ENCODE data around the gene TAMALIN. TPM values are rescaled to one million over a fixed set of nuclear protein-coding genes. Genes with fewer than 3 reads are reported as not detected.

Gene TAMALIN
- polyA plus RNA-seq, 1 donor from 2014 or later, result 6.1 TPM

DNA sequence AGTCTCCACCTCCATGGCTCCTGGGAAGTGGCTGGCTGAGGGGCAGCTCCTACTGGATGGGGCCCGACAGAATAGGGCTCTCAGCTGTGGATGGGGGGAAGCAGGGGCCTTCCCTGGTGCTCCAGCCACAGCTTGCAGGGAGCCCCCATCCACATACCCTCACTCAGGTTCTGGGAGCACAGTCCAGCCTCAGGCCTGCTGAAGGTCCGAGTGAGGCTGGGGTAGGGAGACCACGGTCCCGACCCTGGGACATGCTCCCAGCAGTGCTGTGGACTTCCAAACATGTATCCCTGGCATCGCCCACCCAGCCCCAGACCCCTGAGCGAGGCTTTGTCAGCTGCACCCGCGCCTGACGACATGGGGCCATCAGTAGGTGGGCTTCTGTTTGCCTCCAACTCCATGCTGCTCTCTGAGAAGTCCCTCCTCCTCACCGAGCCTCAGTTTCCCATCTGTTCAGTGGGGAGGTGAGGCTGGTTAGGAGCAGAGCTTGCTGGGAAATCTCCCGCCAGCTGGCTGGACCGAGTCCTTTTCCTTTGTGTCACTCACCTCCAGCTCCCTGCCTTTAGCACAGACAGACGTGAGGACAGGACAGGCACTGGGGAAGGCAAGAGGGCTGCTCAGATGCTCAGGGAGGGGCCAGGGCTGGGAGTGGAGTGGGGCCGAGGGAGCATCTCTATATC, 53.9 kb downstream of the TAMALIN start:
- Histone ChIP-seq H2AFZ (ENCODE audit: low read depth, low read length) (no peak overlapping the region), H3F3A (ENCODE audit: insufficient read depth, low read length, poor library complexity, severe bottlenecking) (no peaks in the 10 kb centered on the region), H3K4me2 (ENCODE audit: low read length) (no peak overlapping the region), H3K9me2 (ENCODE audit: insufficient read depth, low read length) (no peaks in the 10 kb centered on the region), H3K27me3 (ENCODE audit: insufficient read depth, low read depth, low read length) (no peaks in the 10 kb centered on the region), H3K4me3 (ENCODE audit: low read length) (no peak overlapping the region), H3K9ac (ENCODE audit: low read length) (no peak overlapping the region), H4K20me1 (ENCODE audit: insufficient read depth) (no peaks in the 10 kb centered on the region), H3K36me3 (ENCODE audit: insufficient read depth, low read length) (no peaks in the 10 kb centered on the region), H3K79me2 (replicated peaks; ENCODE audit: insufficient read depth, low read length) (no peaks in the 10 kb centered on the region), H3K9me3 (ENCODE audit: low read length) (no peaks in the 10 kb centered on the region), H3K27ac (ENCODE audit: low read length) (no peak overlapping the region)
- no peak for TF ChIP-seq EZH2 (IDR thresholded peaks at IDR 0.05; ENCODE audit: borderline replicate concordance, insufficient read depth, low read length, poor library complexity, severe bottlenecking)
- TF ChIP-seq SMC3 (conservative IDR thresholded peaks at IDR 0.05; ENCODE audit: poor library complexity), result no peak
- TF ChIP-seq, protein P1, sequence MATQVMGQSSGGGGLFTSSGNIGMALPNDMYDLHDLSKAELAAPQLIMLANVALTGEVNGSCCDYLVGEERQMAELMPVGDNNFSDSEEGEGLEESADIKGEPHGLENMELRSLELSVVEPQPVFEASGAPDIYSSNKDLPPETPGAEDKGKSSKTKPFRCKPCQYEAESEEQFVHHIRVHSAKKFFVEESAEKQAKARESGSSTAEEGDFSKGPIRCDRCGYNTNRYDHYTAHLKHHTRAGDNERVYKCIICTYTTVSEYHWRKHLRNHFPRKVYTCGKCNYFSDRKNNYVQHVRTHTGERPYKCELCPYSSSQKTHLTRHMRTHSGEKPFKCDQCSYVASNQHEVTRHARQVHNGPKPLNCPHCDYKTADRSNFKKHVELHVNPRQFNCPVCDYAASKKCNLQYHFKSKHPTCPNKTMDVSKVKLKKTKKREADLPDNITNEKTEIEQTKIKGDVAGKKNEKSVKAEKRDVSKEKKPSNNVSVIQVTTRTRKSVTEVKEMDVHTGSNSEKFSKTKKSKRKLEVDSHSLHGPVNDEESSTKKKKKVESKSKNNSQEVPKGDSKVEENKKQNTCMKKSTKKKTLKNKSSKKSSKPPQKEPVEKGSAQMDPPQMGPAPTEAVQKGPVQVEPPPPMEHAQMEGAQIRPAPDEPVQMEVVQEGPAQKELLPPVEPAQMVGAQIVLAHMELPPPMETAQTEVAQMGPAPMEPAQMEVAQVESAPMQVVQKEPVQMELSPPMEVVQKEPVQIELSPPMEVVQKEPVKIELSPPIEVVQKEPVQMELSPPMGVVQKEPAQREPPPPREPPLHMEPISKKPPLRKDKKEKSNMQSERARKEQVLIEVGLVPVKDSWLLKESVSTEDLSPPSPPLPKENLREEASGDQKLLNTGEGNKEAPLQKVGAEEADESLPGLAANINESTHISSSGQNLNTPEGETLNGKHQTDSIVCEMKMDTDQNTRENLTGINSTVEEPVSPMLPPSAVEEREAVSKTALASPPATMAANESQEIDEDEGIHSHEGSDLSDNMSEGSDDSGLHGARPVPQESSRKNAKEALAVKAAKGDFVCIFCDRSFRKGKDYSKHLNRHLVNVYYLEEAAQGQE (IDR thresholded peaks at IDR 0.05; ENCODE audit: borderline replicate concordance), result no peak
- TF ChIP-seq MXI1 (conservative IDR thresholded peaks at IDR 0.05; ENCODE audit: poor library complexity, severe bottlenecking), result no peak
- TF ChIP-seq POLR2AphosphoS5 (IDR thresholded peaks at IDR 0.05), result no peak
- TF ChIP-seq, protein P2, sequence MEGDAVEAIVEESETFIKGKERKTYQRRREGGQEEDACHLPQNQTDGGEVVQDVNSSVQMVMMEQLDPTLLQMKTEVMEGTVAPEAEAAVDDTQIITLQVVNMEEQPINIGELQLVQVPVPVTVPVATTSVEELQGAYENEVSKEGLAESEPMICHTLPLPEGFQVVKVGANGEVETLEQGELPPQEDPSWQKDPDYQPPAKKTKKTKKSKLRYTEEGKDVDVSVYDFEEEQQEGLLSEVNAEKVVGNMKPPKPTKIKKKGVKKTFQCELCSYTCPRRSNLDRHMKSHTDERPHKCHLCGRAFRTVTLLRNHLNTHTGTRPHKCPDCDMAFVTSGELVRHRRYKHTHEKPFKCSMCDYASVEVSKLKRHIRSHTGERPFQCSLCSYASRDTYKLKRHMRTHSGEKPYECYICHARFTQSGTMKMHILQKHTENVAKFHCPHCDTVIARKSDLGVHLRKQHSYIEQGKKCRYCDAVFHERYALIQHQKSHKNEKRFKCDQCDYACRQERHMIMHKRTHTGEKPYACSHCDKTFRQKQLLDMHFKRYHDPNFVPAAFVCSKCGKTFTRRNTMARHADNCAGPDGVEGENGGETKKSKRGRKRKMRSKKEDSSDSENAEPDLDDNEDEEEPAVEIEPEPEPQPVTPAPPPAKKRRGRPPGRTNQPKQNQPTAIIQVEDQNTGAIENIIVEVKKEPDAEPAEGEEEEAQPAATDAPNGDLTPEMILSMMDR (IDR thresholded peaks at IDR 0.05; ENCODE audit: poor library complexity, severe bottlenecking), result no peak
- TF ChIP-seq EP300 (conservative IDR thresholded peaks at IDR 0.05; ENCODE audit: poor library complexity, severe bottlenecking), result no peak

DNA sequence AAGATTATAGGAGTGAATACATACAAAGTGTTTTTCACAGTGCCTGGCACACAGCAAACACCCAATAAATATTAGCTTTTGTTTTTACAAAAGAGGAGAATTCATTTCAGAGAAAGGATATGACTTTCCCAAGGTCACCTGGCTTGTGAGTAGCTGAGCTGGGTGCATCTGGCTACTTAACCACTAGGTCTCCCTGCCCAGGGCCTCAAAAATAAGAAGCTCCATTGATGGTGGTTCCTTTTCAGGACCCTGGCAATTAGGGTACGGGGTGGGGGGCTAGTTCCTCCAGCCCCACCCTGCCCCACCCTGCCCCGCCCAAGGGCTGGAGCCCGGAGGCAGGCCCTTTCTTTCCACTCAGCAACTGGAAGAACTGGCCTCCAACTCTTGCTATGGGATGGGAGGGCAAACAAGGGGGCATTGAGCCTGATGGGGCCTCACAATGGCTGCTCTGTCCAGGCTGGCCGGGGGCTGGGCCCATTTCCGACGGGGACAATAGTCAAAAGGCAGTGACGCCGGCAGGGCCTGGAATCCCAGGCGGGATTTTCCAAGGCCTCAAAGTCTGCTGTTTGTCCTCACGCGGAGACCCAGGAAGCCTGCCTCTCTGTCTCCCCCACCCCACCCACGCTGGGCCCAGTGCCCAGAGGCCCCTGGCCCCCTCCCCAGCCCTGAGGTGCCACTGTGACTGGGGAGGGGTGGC, 54.9 kb downstream of the TAMALIN start:
- no peak overlapping the region for H3K9ac ChIP-seq (ENCODE audit: low read length)

More for the DNA sequence above, 54.9 kb downstream of the TAMALIN start:
- H3K9me2 ChIP-seq (ENCODE audit: insufficient read depth, low read length), result no peaks in the 10 kb centered on the region
- H4K20me1 ChIP-seq (ENCODE audit: insufficient read depth), result no peaks in the 10 kb centered on the region
- H3K27me3 ChIP-seq (ENCODE audit: insufficient read depth, low read depth, low read length), result no peaks in the 10 kb centered on the region
- H3K4me3 ChIP-seq (ENCODE audit: low read length), result no peak overlapping the region
- H3F3A ChIP-seq (ENCODE audit: insufficient read depth, low read length, poor library complexity, severe bottlenecking), result no peaks in the 10 kb centered on the region
- no peak for TF ChIP-seq MXI1 (conservative IDR thresholded peaks at IDR 0.05; ENCODE audit: poor library complexity, severe bottlenecking)
- no peak for TF ChIP-seq POLR2AphosphoS5 (IDR thresholded peaks at IDR 0.05)
- TF ChIP-seq EZH2 (IDR thresholded peaks at IDR 0.05; ENCODE audit: borderline replicate concordance, insufficient read depth, low read length, poor library complexity, severe bottlenecking), result no peak
- no peak for TF ChIP-seq SMC3 (conservative IDR thresholded peaks at IDR 0.05; ENCODE audit: poor library complexity)
- TF ChIP-seq, protein P2 (IDR thresholded peaks at IDR 0.05; ENCODE audit: poor library complexity, severe bottlenecking), result no peak
- TF ChIP-seq TAF1 (IDR thresholded peaks at IDR 0.05; ENCODE audit: low read depth), result no peak
- no peak for TF ChIP-seq EP300 (conservative IDR thresholded peaks at IDR 0.05; ENCODE audit: poor library complexity, severe bottlenecking)
- TF ChIP-seq RAD21 (conservative IDR thresholded peaks at IDR 0.05), result no peak
- TF ChIP-seq, protein P1 (IDR thresholded peaks at IDR 0.05; ENCODE audit: borderline replicate concordance), result no peak
- H2AFZ ChIP-seq (ENCODE audit: low read depth, low read length), result no peak overlapping the region
- no peaks in the 10 kb centered on the region for H3K79me2 ChIP-seq (replicated peaks; ENCODE audit: insufficient read depth, low read length)
- no peaks in the 10 kb centered on the region for H3K9me3 ChIP-seq (ENCODE audit: low read length)
- no peak overlapping the region for H3K27ac ChIP-seq (ENCODE audit: low read length)
- H3K36me3 ChIP-seq (ENCODE audit: insufficient read depth, low read length), result no peaks in the 10 kb centered on the region
- no peak overlapping the region for H3K4me2 ChIP-seq (ENCODE audit: low read length)

All from neural cell (in vitro differentiated cells).